ENCODE data around the gene NRG2.

The NRG2 gene

DNA sequence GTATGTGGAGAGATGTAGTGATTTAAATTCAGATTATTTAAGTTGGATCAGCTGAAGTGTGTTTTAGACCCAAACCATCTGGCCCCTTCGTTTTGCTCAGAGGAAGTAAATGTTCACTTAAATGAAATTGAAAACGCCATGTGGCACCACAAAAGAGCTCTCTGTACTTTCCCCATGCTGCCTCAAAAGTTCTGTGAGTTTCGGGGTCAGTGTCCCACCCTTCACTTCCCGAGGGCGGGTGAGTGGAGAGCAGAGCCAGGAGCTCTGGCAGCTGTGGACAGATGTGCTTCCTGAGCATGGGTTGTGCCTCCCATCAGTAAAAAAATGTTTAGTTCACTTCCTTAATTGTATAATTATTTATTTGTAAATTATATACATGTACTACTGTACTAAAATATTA lies 199.1 kb downstream of the NRG2 start:
- no peak overlapping the region for H3K4me3 ChIP-seq (replicated peaks; ENCODE audit: insufficient read depth, low read length)
- no peak overlapping the region for H3K27ac ChIP-seq (replicated peaks)
- H3K27me3 ChIP-seq (ENCODE audit: insufficient read depth, poor library complexity, severe bottlenecking), result peaks cover 4% of the 10 kb centered on the region
- DNase-seq (ENCODE audit: low read depth in 1 of 2, low spot score in 1 of 2), result no peak
- no peak for TF ChIP-seq SPI1 (IDR thresholded peaks at IDR 0.05; ENCODE audit: borderline replicate concordance, low read depth)
- no peak for TF ChIP-seq POLR2AphosphoS5 (IDR thresholded peaks at IDR 0.05; ENCODE audit: low read depth)
- TF ChIP-seq, protein P1, sequence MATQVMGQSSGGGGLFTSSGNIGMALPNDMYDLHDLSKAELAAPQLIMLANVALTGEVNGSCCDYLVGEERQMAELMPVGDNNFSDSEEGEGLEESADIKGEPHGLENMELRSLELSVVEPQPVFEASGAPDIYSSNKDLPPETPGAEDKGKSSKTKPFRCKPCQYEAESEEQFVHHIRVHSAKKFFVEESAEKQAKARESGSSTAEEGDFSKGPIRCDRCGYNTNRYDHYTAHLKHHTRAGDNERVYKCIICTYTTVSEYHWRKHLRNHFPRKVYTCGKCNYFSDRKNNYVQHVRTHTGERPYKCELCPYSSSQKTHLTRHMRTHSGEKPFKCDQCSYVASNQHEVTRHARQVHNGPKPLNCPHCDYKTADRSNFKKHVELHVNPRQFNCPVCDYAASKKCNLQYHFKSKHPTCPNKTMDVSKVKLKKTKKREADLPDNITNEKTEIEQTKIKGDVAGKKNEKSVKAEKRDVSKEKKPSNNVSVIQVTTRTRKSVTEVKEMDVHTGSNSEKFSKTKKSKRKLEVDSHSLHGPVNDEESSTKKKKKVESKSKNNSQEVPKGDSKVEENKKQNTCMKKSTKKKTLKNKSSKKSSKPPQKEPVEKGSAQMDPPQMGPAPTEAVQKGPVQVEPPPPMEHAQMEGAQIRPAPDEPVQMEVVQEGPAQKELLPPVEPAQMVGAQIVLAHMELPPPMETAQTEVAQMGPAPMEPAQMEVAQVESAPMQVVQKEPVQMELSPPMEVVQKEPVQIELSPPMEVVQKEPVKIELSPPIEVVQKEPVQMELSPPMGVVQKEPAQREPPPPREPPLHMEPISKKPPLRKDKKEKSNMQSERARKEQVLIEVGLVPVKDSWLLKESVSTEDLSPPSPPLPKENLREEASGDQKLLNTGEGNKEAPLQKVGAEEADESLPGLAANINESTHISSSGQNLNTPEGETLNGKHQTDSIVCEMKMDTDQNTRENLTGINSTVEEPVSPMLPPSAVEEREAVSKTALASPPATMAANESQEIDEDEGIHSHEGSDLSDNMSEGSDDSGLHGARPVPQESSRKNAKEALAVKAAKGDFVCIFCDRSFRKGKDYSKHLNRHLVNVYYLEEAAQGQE (IDR thresholded peaks at IDR 0.05; ENCODE audit: insufficient replicate concordance, low read depth), result no peak
- TF ChIP-seq, protein P2, sequence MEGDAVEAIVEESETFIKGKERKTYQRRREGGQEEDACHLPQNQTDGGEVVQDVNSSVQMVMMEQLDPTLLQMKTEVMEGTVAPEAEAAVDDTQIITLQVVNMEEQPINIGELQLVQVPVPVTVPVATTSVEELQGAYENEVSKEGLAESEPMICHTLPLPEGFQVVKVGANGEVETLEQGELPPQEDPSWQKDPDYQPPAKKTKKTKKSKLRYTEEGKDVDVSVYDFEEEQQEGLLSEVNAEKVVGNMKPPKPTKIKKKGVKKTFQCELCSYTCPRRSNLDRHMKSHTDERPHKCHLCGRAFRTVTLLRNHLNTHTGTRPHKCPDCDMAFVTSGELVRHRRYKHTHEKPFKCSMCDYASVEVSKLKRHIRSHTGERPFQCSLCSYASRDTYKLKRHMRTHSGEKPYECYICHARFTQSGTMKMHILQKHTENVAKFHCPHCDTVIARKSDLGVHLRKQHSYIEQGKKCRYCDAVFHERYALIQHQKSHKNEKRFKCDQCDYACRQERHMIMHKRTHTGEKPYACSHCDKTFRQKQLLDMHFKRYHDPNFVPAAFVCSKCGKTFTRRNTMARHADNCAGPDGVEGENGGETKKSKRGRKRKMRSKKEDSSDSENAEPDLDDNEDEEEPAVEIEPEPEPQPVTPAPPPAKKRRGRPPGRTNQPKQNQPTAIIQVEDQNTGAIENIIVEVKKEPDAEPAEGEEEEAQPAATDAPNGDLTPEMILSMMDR (IDR thresholded peaks at IDR 0.05; ENCODE audit: insufficient read depth, low read length), result no peak
- no peak for TF ChIP-seq GABPA (IDR thresholded peaks at IDR 0.05; ENCODE audit: low read depth)

DNA sequence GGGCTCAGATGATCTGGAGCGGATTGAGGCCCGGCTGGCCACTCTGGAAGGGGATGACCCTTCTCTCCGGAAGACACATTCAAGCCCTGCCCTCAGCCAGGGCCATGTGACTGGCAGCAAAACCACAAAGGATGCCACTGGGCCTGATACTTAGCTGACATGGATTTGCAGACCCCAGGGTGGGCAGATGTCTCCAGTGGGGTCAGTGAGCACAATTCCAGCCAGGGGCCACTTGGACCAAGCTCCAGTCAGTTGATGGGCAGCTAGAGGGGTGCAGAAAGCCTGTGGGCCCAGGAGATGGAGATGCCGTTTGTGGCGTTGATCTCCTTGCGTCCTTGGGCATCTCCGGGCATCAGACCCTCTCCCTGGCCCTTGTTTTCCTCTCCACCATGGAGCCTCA lies 200.8 kb downstream of the NRG2 start:
- H3K27ac ChIP-seq (replicated peaks), result no peak overlapping the region
- TF ChIP-seq GABPA (IDR thresholded peaks at IDR 0.05; ENCODE audit: low read depth), result no peak
- TF ChIP-seq, protein P2 (IDR thresholded peaks at IDR 0.05; ENCODE audit: insufficient read depth, low read length), result no peak
- H3K27me3 ChIP-seq (ENCODE audit: insufficient read depth, poor library complexity, severe bottlenecking), result peaks cover 4% of the 10 kb centered on the region

DNA sequence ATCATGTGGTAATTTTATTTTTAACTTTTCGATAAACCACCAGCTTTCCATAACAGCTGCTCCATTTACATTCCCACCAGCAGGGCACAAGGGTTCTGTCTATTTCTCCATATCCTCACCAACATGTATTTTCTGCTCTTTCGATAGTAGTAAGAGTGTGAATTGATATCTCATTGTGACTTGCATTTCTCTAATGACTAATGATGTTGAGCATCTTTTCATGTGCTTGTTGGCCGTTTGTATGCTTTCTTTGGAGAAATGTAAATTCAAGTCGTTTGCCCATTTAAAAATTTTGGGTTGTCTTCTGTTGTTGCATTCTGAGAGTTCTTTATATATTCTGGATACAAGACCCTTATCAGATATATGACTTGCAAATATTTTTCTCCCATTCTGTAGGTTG lies 201.6 kb downstream of the NRG2 start:
- no peak for DNase-seq (ENCODE audit: low read depth in 1 of 2, low spot score in 1 of 2)
- TF ChIP-seq POLR2AphosphoS5 (IDR thresholded peaks at IDR 0.05; ENCODE audit: low read depth), result no peak
- TF ChIP-seq, protein P2 (IDR thresholded peaks at IDR 0.05; ENCODE audit: insufficient read depth, low read length), result no peak
- TF ChIP-seq, protein P1 (IDR thresholded peaks at IDR 0.05; ENCODE audit: insufficient replicate concordance, low read depth), result no peak
- TF ChIP-seq GABPA (IDR thresholded peaks at IDR 0.05; ENCODE audit: low read depth), result no peak
- TF ChIP-seq SPI1 (IDR thresholded peaks at IDR 0.05; ENCODE audit: borderline replicate concordance, low read depth), result no peak
- Histone ChIP-seq H3K27ac (replicated peaks) (no peak overlapping the region), H3K27me3 (ENCODE audit: insufficient read depth, poor library complexity, severe bottlenecking) (no peaks in the 10 kb centered on the region), H3K4me3 (replicated peaks; ENCODE audit: insufficient read depth, low read length) (no peak overlapping the region)

More for the DNA sequence above, 200.8 kb downstream of the NRG2 start:
- no peak for DNase-seq (ENCODE audit: low read depth in 1 of 2, low spot score in 1 of 2)
- H3K4me3 ChIP-seq (replicated peaks; ENCODE audit: insufficient read depth, low read length), result no peak overlapping the region

DNA sequence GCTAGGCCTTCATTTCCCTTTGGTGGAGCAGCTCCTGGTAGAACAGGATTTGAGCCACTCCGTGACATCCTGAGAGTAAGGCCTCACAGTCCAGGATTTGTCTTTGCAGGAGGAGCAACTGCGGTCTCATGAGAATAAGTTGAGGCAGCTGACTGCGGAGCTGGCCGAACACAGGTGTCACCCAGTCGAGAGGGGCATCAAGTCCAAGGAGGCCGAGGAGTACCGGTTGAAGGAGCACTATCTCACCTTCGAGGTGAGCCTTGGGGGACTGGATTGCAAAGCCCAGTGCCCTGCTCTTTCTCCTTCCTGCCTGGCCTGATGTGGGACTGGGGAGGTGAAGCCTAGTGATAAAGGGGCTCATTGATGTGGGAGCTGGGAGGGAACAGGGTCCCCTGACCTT lies 203.2 kb downstream of the NRG2 start:
- H3K27me3 ChIP-seq (ENCODE audit: insufficient read depth, poor library complexity, severe bottlenecking), result no peaks in the 10 kb centered on the region
- no peak overlapping the region for H3K4me3 ChIP-seq (replicated peaks; ENCODE audit: insufficient read depth, low read length)
- no peak for DNase-seq (ENCODE audit: low read depth in 1 of 2, low spot score in 1 of 2)
- no peak overlapping the region for H3K27ac ChIP-seq (replicated peaks)
- TF ChIP-seq SPI1 (IDR thresholded peaks at IDR 0.05; ENCODE audit: borderline replicate concordance, low read depth), result no peak
- TF ChIP-seq, protein P1 (IDR thresholded peaks at IDR 0.05; ENCODE audit: insufficient replicate concordance, low read depth), result no peak
- no peak for TF ChIP-seq POLR2AphosphoS5 (IDR thresholded peaks at IDR 0.05; ENCODE audit: low read depth)
- no peak for TF ChIP-seq GABPA (IDR thresholded peaks at IDR 0.05; ENCODE audit: low read depth)
- TF ChIP-seq, protein P2 (IDR thresholded peaks at IDR 0.05; ENCODE audit: insufficient read depth, low read length), result no peak

Measured in HL-60 (cell line).